ENCODE results near the gene MAFF.
"Not testable (repeated sequence)": the region's sequence is repeated elsewhere in the genome, so short reads cannot be mapped to it uniquely, and the experiment has no call there.

The MAFF gene

GRCh38 chr22:38201711-38202436 is at the start of gene MAFF:
TSS of gene MAFF (plus strand) at chr22:38201994. CDS start at chr22:38213854, 11,860 bp downstream.
- Histone ChIP-seq H3K36me3 (replicated peaks) (no peaks in the 10 kb centered on the region), H3K9me3 (no peaks in the 10 kb centered on the region), H3K4me1 (peaks cover 11% of the 10 kb centered on the region), H3K27me3 (ENCODE audit: low read depth) (no peaks in the 10 kb centered on the region), H3K4me3 (peak within 1 kb of the TSS; percentile 75)
- in situ Hi-C loops (cut with MboI; ENCODE audit: low sequenced_read_pairs): no loop called here
- DNase-seq (ENCODE audit: low spot score in 2 of 2): peak; percentile 93 to 98

GRCh38 chr22:38153821-38154562 is 47.8 kb upstream of the MAFF start:
- Histone ChIP-seq H3K4me3 (no peak overlapping the region), H3K9me3 (no peaks in the 10 kb centered on the region), H3K36me3 (replicated peaks) (0 out of 2 replicates have a peak, but pooled peaks cover 2% of the 10 kb centered on the region), H3K4me1 (no peaks in the 10 kb centered on the region), H3K27me3 (ENCODE audit: low read depth) (no peaks in the 10 kb centered on the region)
- in situ Hi-C loops (cut with MboI; ENCODE audit: low sequenced_read_pairs): no loop called here
- DNase-seq (ENCODE audit: low spot score in 2 of 2): no peak

DNA sequence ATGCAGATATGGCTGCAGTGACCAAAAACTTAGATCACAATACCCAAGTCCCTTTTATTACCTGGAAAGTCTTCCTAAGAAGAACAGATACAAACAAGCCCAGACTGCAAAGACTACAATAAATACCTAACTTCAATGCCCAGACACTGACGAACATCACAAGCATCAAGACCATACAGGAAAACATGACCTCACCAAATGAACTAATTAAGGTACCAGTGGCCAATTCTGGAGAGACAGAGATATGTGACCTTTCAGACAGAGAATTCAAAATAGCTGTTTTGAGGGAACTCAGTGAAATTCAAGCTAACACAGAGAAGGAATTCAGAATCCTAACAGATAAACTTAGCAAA is 47.3 kb upstream of the MAFF start:
- H3K9me3 ChIP-seq; H3K4me1 ChIP-seq; H3K27me3 ChIP-seq (ENCODE audit: low read depth); H3K4me3 ChIP-seq; H3K36me3 ChIP-seq (replicated peaks); DNase-seq (ENCODE audit: low spot score in 2 of 2); in situ Hi-C loops (cut with MboI; ENCODE audit: low sequenced_read_pairs): not testable (repeated sequence)

- Histone ChIP-seq H3K4me1 (no peaks in the 10 kb centered on the region), H3K36me3 (replicated peaks) (0 out of 2 replicates have a peak, but pooled peaks cover 2% of the 10 kb centered on the region), H3K9me3 (no peaks in the 10 kb centered on the region), H3K4me3 (no peak overlapping the region), H3K27me3 (ENCODE audit: low read depth) (no peaks in the 10 kb centered on the region)
- in situ Hi-C loops (cut with MboI; ENCODE audit: low sequenced_read_pairs): no loop called here
- no peak for DNase-seq (ENCODE audit: low spot score in 2 of 2)
Observed at GRCh38 chr22:38155703-38156102, 46.1 kb upstream of the MAFF start.

DNA sequence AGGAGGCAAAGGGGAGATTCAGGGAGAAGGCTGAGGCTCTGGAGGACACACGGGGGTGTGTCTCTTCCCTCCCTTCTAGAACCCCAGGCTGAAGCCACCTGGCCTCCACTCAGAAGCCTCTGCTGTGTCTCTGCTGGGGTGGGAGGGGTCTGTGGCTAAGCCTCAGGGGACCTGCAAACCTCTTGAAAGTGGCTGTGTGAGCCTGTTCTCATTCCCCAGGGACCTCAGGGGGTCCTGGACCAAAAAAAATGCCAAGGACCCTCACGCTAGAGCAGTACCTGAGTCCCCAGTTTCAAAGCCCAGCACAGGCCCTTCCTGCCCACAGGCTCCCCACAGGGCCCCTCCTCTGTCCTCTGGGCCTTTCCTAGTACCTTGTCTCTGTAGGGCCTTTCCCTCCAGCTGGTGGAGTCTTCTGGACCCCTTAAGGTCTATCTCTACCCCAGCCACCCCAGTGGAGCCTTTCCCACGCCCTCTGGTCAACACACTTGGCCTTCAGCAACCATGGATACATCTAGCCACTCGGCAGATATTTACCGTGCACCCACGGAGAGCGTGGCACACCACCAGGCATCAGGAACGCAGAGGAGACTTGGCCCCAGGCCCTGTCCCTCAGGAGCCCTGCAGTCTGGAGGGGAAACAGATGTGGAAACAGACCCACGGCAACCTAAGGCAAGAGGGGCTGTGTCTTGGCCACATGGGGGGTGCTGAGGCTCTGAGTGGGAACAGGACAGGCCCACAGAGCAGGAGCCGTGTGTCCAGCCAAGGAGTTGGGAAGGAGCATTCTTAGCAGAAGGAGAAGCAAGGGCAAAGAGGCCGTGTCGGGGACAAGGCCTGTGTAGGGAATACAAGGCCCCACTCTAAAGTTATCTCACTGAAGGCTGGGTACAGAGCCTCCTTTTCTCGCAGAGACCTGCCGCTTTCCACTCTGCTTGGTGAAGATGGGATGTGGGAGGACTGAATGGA is 38.6 kb upstream of the MAFF start:
- H3K4me1 ChIP-seq: no peaks in the 10 kb centered on the region
- H3K4me3 ChIP-seq: no peak overlapping the region
- in situ Hi-C loops (cut with MboI; ENCODE audit: low sequenced_read_pairs): no loop called here

DNA sequence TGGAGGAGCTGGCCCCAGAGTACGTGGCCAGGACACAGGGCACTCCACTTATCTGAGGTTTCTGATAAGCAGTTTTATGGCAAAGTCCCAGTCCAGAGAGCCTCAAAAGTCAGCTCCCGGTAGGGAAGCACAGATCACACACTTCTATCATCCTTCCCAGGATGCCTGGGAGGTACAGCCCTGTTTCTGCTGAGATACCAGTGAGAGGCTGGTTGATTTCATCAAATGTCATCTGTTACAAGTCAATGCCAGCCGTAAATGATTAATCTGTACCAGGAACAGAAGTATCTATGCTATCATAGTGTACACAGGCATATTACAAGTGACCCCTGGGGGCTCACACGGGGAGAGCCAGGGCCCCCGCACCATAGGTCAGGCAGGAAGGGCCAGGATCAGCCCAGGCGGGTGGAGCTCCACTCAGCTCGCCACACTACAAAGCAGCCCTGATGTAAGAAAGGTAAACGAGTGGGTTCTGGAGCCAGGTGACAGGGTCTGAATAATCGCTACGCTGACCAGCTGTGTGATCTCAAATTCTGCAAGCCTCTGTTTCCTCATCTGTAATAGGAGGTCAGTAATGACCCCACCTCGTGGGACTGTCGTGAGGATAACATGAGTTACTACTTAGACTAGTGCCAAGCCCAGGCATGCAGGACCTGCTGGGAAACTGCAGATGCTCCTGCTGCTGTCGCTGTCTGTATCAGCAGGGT is 37.8 kb upstream of the MAFF start:
- Histone ChIP-seq H3K36me3 (replicated peaks) (peaks cover 5% of the 10 kb centered on the region), H3K27me3 (ENCODE audit: low read depth) (no peaks in the 10 kb centered on the region), H3K4me1 (no peaks in the 10 kb centered on the region), H3K4me3 (no peak overlapping the region), H3K9me3 (no peaks in the 10 kb centered on the region)
- DNase-seq (ENCODE audit: low spot score in 2 of 2): no peak
- in situ Hi-C loops (cut with MboI; ENCODE audit: low sequenced_read_pairs): no loop called here

More for the DNA sequence above, 38.6 kb upstream of the MAFF start:
- Histone ChIP-seq H3K27me3 (ENCODE audit: low read depth) (no peaks in the 10 kb centered on the region), H3K36me3 (replicated peaks) (peaks cover 5% of the 10 kb centered on the region), H3K9me3 (no peaks in the 10 kb centered on the region)
- no peak for DNase-seq (ENCODE audit: low spot score in 2 of 2)

- no peak for DNase-seq (ENCODE audit: low spot score in 2 of 2)
- in situ Hi-C loops (cut with MboI; ENCODE audit: low sequenced_read_pairs): no loop called here
- no peaks in the 10 kb centered on the region for H3K27me3 ChIP-seq (ENCODE audit: low read depth)
- peaks cover 5% of the 10 kb centered on the region for H3K36me3 ChIP-seq (replicated peaks)
- H3K9me3 ChIP-seq: no peaks in the 10 kb centered on the region
- H3K4me3 ChIP-seq: no peak overlapping the region
- no peaks in the 10 kb centered on the region for H3K4me1 ChIP-seq
Observed at GRCh38 chr22:38164551-38164918, 37.3 kb upstream of the MAFF start.

DNA sequence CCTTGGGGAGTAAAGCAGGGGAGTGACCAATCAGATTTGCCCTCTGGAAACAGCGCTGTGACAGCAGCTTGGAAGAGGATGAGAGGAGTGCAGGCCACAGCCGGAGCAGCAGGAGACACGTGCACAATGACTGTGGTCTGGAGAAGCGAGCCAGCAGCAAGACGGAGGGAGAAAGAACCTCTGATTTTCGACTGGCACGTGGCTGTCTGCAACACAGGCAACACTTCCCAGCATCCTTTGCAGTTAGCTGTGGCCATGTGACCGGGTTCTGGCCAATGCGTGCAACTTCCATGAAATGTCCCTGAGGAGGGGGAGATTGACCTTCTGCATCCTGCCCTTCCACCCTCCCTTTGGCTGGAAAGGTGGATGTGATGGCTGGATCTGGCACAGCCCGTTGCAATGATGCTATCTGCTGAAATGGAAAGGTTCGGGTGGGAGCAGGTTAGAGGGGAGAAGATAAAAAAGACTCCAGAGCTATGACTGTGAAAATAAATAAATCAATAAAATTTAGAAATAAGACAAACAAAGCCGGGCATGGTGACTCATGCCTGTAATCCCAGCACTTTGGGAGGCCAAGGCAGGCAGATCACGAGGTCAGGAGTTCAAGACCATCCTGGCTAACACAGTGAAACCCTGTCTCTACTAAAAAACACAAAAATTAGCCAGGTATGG is 35.7 kb upstream of the MAFF start:
- Histone ChIP-seq H3K9me3 (no peaks in the 10 kb centered on the region), H3K27me3 (ENCODE audit: low read depth) (no peaks in the 10 kb centered on the region), H3K4me1 (no peaks in the 10 kb centered on the region), H3K4me3 (no peak overlapping the region), H3K36me3 (replicated peaks) (peaks cover 5% of the 10 kb centered on the region)
- in situ Hi-C loops (cut with MboI; ENCODE audit: low sequenced_read_pairs): no loop called here
- no peak for DNase-seq (ENCODE audit: low spot score in 2 of 2)

GRCh38 chr22:38167988-38168407 is 33.8 kb upstream of the MAFF start:
- Histone ChIP-seq H3K36me3 (replicated peaks) (peaks cover 5% of the 10 kb centered on the region), H3K27me3 (ENCODE audit: low read depth) (no peaks in the 10 kb centered on the region), H3K4me1 (no peaks in the 10 kb centered on the region), H3K4me3 (no peak overlapping the region), H3K9me3 (no peaks in the 10 kb centered on the region)
- in situ Hi-C loops (cut with MboI; ENCODE audit: low sequenced_read_pairs): no loop called here
- no peak for DNase-seq (ENCODE audit: low spot score in 2 of 2)

DNA sequence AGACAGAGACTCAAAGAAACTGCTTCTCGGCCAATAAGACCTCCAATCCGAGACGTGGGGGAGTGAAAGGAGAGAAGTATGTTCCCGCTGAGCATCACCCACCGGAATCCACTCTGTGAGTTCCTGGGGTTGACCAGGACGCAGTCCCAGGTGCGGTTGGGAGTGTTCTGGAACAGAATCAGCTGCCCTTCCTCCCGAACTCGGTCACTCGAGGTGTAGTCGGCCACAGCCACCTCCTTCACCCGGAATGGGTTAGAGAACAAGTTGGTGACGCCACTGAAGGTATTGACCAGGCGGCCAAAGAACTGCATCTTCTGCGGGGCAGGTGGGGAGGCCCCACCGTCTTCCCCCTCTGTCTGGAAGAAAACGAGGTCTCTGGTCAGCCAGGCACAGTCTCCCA is 32.7 kb upstream of the MAFF start:
- H3K36me3 ChIP-seq (replicated peaks): peaks cover 5% of the 10 kb centered on the region
- DNase-seq (ENCODE audit: low spot score in 2 of 2): no peak
- H3K4me1 ChIP-seq: no peaks in the 10 kb centered on the region
- no peaks in the 10 kb centered on the region for H3K9me3 ChIP-seq
- no peaks in the 10 kb centered on the region for H3K27me3 ChIP-seq (ENCODE audit: low read depth)
- in situ Hi-C loops (cut with MboI; ENCODE audit: low sequenced_read_pairs): no loop called here
- no peak overlapping the region for H3K4me3 ChIP-seq

DNA sequence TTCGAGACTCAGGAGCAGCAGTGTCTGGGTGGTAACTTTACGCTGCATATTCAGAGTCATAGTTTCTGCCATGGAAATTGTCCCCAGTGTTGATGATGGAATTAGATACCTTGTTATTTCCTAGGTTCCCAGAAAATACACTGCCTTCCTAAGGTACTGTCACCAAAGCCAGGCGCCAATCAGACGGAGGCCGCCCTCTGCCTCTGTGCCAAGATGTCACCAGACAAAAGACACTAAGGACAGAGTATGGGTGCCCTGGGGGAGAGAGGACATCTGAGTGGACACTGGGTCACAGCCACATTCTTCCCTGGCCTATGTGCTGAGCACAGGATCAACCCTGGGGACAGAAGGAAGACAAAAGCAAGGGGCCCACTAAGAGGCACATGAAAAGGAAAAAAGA is 31.3 kb upstream of the MAFF start:
- Histone ChIP-seq H3K27me3 (ENCODE audit: low read depth) (no peaks in the 10 kb centered on the region), H3K36me3 (replicated peaks) (peaks cover 5% of the 10 kb centered on the region; the same call in 1 of the 2 replicates), H3K4me3 (no peak overlapping the region), H3K4me1 (no peaks in the 10 kb centered on the region), H3K9me3 (no peaks in the 10 kb centered on the region)
- in situ Hi-C loops (cut with MboI; ENCODE audit: low sequenced_read_pairs): no loop called here
- DNase-seq (ENCODE audit: low spot score in 2 of 2): no peak

GRCh38 chr22:38171927-38172831 is 29.6 kb upstream of the MAFF start:
- no peaks in the 10 kb centered on the region for H3K36me3 ChIP-seq (replicated peaks)
- H3K4me3 ChIP-seq: no peak overlapping the region
- no peaks in the 10 kb centered on the region for H3K4me1 ChIP-seq
- no peaks in the 10 kb centered on the region for H3K9me3 ChIP-seq
- no peak for DNase-seq (ENCODE audit: low spot score in 2 of 2)
- H3K27me3 ChIP-seq (ENCODE audit: low read depth): no peaks in the 10 kb centered on the region
- in situ Hi-C loops (cut with MboI; ENCODE audit: low sequenced_read_pairs): no loop called here

Data from HAP-1 (cell line).